ENCODE results near the gene ZNF804A.

DNA sequence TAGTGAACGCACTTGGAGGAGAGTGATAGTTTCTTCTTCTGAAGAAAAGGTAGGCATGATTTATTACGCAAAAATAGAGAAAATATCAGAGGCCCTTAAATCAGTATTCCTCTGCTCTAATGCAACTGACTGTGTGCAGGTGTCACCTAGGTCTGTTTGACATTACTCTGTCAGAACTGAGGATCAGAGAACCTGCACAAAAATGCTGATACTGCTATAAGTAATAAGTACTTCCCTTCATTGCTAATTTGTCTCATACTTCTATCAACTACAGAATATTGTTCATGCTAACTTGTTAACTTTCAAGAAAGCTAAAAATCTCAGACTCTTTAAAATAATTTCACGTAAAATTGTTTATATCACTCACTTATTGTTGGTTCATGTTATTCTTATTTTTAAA lies 358.5 kb downstream of the ZNF804A start:
- no peak for TF ChIP-seq CTCF (conservative IDR thresholded peaks at IDR 0.05; ENCODE audit: low read depth, low read length)
- no peak for TF ChIP-seq EZH2 (IDR thresholded peaks at IDR 0.05; ENCODE audit: borderline replicate concordance, low read depth, low read length, poor library complexity, severe bottlenecking)
